ENCODE data around the gene PDCD1.

The PDCD1 gene

GRCh38 chr2:241864168-241864849 is 5.6 kb upstream of the PDCD1 start:
- Mint-ChIP-seq H3K36me3 (ENCODE audit: low read depth) (no peaks in the 10 kb centered on the region), H3K27ac (peak overlapping the region in 2 of 3 experiments; percentile 3 to 18), H3K9me3 (peaks cover 2% of the 10 kb centered on the region), H3K4me3 (no peak overlapping the region), H3K27me3 (ENCODE audit: low read depth) (peaks cover 15% of the 10 kb centered on the region), H3K4me1 (peaks cover 41% of the 10 kb centered on the region)
- no peak for TF ChIP-seq CTCF (IDR thresholded peaks at IDR 0.05; ENCODE audit: unreplicated experiment in 3 of 3)

- no peak for TF ChIP-seq CTCF (IDR thresholded peaks at IDR 0.05; ENCODE audit: unreplicated experiment in 3 of 3)
- Mint-ChIP-seq H3K4me3 (no peak overlapping the region), H3K27me3 (ENCODE audit: low read depth) (peaks cover 14% of the 10 kb centered on the region), H3K9me3 (peaks cover 2% of the 10 kb centered on the region), H3K4me1 (peaks cover 39% of the 10 kb centered on the region), H3K36me3 (ENCODE audit: low read depth) (no peaks in the 10 kb centered on the region), H3K27ac (no peak overlapping the region)
These were observed 4.9 kb upstream of the PDCD1 start for GRCh38 chr2:241863536-241863954.

- Mint-ChIP-seq H3K9me3 (no peaks in the 10 kb centered on the region), H3K4me3 (no peak overlapping the region), H3K27ac (no peak overlapping the region), H3K27me3 (ENCODE audit: low read depth) (peaks cover 14% of the 10 kb centered on the region), H3K4me1 (peaks cover 34% of the 10 kb centered on the region), H3K36me3 (ENCODE audit: low read depth) (no peaks in the 10 kb centered on the region)
- no peak for TF ChIP-seq CTCF (IDR thresholded peaks at IDR 0.05; ENCODE audit: unreplicated experiment in 3 of 3)
These were observed 4.3 kb upstream of the PDCD1 start for GRCh38 chr2:241862775-241863535.

GRCh38 chr2:241862093-241862492 is 3.4 kb upstream of the PDCD1 start:
- peak overlapping the region in 1 of 3 experiments; percentile 8 for H3K27ac Mint-ChIP-seq
- no peaks in the 10 kb centered on the region for H3K9me3 Mint-ChIP-seq
- no peak for TF ChIP-seq CTCF (IDR thresholded peaks at IDR 0.05; ENCODE audit: unreplicated experiment in 3 of 3)
- H3K36me3 Mint-ChIP-seq (ENCODE audit: low read depth): no peaks in the 10 kb centered on the region
- peaks cover 15% of the 10 kb centered on the region for H3K27me3 Mint-ChIP-seq (ENCODE audit: low read depth)
- H3K4me1 Mint-ChIP-seq: peaks cover 34% of the 10 kb centered on the region
- no peak overlapping the region for H3K4me3 Mint-ChIP-seq

- Mint-ChIP-seq H3K4me3 (no peak overlapping the region), H3K27me3 (ENCODE audit: low read depth) (peaks cover 15% of the 10 kb centered on the region), H3K27ac (peak overlapping the region; percentile 10 to 41 (median 25)), H3K4me1 (peaks cover 34% of the 10 kb centered on the region), H3K9me3 (no peaks in the 10 kb centered on the region), H3K36me3 (ENCODE audit: low read depth) (no peaks in the 10 kb centered on the region)
- TF ChIP-seq CTCF (IDR thresholded peaks at IDR 0.05; ENCODE audit: unreplicated experiment in 3 of 3): no peak
These were observed 2.6 kb upstream of the PDCD1 start for GRCh38 chr2:241861264-241861663.

Measured in nephron (organoid).